Muscle of arm (tissue), 12 donors: ENCODE data around the gene PIK3CB. TPM values are rescaled to one million over a fixed set of nuclear protein-coding genes. Genes with fewer than 3 reads are reported as not detected.
A peak's percentile ranks its signal among the peaks of the same experiment; 100 is the strongest.
"Not testable (repeated sequence)": the region's sequence is repeated elsewhere in the genome, so short reads cannot be mapped to it uniquely, and the experiment has no call there.

Experiments used
- DNase-seq: peaks from one replicate; pipeline ENCODE4 v3.0.0-alpha.2; 2013
- polyA plus RNA-seq, 12 donors: library from polyadenylated mRNA; unstranded; fragments of 120-200 nt; gene quantifications; one replicate each; pipeline ENCODE4 v1.2.1, GENCODE V29; 2013; ENCODE audit not compliant: insufficient read length in 12 of 12

The PIK3CB gene
- polyA plus RNA-seq, 12 donors: 9.6 to 16.9 (median 12.7) TPM; not detected in 1

DNA sequence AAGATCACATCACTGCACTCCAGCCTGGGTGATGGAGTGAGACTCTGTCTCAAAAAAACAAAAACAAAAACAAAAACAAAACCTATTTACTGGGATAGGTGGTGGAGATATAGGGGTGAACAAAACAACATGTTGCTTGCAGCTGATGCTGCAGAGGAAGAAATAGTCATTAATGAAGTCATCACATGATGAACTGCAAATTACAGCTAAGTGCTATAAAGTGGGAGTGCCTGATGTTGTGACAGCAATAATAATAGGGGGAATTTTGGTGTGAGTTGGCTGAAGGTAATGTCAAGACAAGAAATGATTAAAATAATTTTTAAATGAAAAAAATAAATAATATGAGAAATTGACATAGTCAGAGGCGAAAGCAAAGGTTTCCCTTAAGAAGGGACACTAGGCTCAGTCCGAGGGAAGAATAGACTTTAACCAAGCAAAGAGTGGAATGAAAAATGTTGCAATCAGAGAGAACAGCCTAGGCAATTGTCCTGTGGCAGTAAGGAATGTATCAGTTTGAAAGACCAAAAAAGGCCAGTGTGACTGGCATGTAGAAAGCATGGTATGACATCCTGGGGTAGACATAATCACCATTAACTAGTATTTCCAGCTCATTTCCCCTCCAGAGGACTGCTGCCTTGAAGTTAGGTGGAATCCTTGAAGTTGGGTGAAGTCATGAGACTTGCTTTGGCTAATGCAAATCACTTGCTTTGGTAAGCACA, 14.7 kb upstream of the PIK3CB start:
- no peak for DNase-seq

DNA sequence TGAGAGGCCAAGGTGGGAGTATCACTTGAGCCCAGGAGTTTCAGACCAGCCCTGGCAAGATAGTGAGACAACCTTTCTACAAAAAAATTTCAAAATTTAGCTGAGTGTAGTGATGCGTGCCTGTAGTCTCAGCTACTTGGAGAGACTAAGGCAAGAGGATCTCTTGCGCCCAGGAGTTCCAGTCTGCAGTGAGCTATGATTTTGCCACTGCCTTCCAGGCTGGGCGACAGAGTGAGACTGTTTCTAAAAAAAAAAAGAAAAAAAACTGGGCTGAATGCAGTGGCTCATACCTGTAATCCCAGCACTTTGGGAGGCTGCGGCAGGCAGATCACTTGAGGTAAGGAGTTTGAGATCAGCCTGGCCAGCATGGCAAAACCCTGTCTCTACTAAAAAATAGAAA, 14.0 kb upstream of the PIK3CB start:
- no peak for DNase-seq

DNA sequence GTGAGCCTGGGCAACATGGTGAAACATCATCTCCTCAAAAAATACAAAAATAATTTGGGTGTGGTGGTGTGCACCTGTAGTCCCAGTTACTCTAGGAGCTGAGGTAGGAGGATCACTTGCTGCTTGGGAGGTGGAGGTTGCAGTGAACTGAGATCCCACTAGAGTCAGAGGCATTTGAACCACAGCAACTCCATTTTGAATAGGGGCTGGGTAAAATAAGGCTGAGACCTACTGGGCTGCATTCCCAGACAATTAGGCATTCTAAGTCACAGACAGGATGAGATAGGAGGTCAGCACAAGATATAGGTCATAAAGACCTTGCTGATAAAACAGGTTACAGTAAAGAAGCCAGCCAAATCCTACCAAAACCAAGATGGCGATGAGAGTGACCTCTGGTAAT, 12.1 kb upstream of the PIK3CB start:
- DNase-seq: not testable (repeated sequence)

DNA sequence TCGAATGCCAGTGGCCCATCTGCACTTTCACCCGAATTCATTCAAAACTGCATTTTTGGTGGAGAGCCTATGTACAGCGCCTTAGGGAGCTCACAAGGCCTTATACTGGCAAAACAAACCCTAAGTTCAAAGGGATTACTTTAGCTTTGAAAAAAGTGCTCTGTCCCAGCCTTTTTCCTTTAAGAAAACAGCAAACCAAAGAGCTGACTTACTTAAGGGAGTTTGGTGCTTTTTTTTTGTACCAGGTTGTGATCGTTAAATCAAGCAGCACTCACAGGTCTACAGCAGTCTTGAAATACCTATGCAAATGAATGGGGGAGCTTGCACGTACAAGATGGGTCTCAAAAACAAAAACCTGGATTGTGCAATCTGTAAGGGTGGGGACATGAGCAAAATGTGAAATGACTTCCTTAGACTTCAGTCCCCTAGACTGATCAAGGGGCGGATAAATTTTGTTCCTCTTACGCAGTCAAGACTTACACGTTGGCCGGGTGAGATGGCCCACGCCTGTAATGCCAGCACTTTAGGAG, 11.6 kb upstream of the PIK3CB start:
- DNase-seq: no peak

DNA sequence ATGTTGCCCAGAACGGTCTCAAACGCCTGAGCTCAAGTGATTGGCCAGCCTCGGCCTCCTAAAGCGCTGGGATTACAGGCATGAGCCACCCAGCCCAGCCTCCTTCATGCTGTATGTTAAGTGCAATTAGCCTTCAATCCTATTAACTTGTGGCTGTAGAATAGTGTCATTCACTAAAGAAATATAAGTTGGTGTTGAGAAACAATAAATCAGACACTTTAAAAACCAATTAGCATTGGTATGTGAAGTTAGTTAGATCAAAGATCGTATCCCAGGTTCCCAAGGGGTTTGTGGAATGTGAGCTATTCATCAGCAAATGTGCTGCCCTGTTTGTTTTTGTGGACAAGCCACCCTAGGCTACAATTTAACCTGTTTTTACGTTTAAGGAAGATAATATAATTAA, 11.0 kb upstream of the PIK3CB start:
- no peak for DNase-seq

DNA sequence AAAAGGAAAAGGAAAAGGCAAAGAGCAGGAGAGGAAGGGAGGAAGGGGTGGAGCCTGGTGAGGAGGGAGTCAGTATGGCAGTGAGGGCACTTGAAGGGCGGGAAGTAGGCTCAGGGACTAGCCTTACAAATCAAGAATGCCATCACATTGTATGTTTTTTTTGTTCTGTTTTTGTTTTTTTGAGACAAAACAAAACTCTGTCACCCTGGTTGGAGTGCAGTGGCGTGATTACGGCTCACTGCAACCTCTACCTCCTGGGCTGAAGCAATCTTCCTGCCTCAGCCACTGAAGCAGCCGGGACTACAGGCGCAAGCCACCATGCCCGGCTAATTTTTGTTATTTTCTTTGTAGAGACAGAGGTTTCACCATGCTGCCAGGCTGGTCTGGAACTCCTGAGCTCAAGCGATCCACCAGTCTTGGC, 10.5 kb upstream of the PIK3CB start:
- no peak for DNase-seq

DNA sequence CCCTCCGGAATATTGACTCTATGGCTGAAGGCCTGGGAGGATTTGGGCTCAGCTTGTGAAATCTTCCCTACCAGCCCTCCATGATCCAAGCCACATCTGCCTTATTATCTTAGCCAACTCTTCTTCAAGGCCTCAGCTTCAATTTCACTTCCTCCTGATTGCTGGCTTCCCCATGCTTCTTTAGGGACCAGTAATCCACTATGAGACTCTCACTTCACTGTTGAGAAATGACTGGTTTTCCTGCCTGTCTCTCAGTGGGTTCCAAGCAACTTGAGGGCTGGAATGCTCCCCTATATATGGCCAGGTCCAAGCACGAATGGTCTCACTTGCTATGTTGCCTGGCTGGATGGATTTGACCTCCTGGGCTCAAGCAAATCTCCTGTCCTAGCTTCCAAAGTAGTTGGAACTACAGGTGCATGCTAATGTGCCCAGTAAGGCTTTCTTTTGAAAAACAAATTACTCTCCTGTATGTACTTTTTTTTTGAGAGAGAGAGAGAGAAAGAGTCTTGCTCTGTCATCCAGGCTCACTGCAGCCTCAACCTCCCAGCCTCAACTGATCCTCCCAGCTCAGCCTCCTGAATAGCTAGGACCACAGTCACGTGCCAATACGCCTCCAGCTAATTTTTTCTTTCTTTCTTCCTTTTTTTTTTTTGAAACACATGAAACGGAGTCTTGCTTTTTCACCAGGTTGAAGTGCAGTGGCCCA, 7.9 kb upstream of the PIK3CB start:
- no peak for DNase-seq

DNA sequence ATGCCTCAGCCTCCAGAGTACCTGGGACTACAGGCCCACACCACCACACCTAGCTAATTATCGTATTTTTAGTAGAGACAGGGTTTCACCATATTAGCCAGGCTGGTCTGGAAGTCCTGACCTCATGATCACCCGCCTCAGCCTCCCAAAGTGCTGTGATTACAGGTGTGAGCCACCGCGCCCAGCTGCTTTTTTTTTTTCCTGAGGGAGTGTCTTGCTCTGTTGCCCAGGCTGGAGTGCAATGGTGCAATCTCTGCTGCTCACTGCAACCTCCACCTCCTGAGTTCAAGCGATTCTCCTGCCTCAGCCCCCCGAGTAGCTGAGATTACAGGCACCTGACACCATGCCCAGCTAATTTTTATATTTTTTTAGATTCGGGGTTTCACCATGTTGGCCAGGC, 3.7 kb upstream of the PIK3CB start:
- DNase-seq: not testable (repeated sequence)

DNA sequence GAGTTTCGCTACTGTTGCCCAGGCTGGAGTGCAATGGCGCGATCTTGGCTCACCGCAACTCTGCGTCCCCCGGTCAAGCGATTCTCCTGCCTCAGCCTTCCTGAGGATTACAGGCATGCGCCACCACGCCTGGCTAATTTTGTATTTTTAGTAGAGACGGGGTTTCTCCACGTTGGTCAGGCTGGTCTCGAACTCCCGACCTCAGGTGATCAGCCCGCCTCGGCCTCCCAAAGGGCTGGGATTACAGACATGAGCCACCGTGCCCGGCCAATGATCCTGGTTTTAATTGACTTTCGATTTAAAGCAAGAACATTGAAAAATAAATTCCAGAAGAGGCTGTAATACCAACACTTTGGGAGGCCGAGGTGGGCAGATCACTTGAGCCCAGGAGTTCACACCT, 1.1 kb upstream of the PIK3CB start:
- DNase-seq: not testable (repeated sequence)

DNA sequence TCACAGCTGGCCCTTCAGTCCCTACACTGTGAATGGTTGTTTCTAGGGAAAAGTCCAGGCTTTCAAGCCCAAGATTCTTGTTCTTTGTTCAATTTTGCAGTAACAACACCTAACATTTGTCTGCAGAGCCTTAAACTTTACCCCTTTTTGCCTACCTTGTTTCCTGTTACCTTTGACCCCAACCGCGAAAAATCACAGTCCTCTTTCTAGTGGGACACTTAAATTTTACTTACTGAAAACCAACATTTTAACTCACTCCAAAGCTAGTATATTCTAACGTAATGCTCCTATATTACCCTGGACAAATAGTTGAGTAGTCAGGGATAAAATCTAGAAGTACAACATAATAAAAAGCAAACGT, 649 bp upstream of the PIK3CB start:
- no peak for DNase-seq

DNA sequence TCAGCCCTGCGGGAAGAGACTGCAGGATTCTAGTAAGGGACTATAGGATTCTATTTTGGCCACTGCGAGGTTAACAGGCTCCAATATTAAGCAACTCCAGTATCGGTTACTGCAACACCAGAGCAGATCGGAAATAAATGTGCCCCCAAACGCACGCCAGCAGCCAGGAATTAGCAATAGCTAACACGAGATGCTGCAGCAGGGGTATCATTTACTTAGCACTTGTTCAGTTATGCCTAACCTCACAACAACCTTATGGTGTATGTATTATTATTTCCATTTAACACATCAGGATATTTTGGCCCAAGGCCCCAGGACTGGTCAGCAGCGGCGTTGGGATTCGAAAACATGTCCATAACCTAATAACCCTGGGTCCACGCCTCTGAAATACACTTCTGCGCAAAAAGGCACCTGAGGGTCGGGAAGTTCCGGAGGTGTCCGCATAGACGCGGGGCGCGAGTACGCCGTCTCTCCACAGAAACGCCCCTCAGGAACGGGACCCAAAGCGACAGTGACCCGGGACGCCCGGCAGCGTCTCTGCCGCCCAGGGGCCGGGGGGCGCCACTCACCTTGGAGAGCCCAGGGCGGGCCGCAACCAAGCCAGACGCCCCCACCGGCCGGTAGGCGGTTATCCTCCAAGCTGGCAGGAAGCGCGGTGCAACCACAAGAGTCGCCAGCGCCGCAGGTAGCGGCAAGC, 681 bp downstream of the PIK3CB start:
- DNase-seq: peak; percentile 26

DNA sequence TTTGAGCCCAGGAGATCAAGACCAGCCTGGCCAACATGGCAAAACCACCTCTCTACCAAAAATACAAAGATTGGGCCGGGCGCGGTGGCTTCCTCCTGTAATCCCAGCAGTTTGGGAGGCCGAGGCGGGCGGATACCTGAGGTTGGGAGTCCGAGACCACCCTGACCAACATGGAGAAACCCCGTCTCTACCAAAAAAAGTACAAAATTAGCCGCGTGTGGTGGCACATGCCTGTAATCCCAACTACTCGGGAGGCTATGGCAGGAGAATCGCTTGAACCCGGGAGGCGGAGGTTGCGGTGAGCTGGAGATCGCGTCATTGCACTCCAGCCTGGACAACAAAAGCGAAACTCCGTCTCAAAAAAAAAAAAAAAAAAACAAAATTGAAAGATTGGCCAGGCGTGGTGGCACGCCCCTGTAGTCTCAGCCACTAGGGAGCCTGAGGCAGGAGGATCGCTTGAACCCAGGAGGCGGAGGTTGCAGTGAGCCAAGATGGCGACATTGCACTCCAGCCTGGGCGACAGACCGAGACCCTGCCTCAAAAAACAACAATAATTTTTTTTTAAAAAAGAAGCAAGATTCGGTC, 2.2 kb downstream of the PIK3CB start:
- not testable (repeated sequence) for DNase-seq

DNA sequence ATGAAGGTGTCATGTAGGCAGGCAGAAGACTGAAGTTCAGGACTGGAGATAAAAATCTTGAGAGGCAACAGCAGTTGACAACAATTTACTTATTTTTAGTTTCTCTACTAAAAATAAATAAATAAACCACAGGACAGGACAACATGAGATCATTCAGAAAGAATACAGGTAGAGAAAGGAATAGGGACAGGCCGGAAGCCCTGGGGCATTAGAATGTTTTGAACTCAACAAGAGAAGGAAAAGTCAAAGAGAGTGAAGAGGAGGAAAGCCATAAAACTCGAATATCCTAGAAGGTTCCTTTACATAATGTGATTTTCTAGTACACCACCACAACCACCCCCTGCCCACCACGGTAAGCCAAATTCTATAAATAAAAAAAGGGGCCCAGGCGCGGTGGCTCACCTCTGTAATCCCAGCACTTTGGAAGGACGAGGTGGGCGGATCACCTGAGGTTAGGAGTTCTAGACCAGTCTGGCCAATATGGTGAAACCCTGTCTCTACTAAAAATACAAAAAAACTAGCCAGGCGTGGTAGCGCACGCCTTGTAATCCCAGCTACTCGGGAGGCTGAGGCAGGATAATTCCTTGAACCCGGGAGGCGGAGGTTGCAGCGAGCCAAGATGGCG, 4.7 kb downstream of the PIK3CB start:
- no peak for DNase-seq

DNA sequence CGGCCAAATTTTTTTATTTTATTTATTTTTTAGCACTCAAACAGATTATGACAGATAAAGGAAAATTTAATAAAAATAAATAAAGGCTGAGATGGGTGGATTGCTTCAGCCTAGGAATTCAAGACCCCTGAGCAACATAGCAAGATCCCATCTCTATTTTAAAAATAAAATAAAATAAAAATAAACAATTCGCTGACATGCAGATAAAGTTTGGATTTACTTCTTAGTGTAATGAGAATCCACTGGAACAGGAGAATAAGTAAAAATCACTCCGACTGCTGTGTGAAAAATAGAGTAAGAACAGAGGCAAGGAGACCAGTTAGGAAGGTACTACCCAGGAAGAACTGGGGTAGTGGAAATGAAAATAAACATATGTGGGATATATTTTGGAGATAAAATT, 5.6 kb downstream of the PIK3CB start:
- no peak for DNase-seq

DNA sequence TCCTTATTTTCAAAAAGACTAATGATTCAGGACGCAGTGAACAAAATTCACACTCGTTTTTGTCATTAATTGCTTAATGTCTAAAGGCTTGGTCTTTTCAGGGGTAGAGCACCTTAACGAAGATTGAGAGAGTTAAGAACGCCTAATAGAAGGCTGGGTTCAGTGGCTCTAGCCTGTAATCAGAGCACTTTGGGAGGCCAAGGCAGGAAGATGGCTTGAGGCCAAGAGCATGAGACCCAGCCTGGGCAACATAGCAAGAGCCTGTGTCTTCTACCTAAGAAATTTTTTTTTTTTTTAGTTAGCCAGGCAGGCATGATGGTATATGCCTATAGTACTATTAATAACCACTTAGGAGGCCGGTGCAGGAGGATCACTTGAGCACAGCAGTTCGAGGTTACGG, 7.5 kb downstream of the PIK3CB start:
- DNase-seq: no peak

DNA sequence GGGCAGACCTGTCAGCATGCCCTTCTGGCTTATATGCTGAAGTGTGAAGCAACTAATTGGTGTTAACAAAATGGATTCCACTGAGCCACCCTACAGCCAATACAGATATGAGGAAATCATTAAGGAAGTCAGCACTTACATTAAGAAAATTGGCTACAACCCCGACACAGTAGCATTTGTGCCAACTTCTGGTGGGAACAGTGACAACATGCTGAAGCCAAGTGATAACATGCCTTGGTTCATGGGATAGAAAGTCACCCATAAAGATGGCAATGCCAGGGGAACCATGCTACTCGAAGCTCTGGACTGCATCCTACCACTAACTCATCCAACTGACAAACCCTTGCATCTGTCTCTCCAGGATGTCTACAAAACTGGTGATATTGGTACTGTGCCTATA, 9.4 kb downstream of the PIK3CB start:
- no peak for DNase-seq

DNA sequence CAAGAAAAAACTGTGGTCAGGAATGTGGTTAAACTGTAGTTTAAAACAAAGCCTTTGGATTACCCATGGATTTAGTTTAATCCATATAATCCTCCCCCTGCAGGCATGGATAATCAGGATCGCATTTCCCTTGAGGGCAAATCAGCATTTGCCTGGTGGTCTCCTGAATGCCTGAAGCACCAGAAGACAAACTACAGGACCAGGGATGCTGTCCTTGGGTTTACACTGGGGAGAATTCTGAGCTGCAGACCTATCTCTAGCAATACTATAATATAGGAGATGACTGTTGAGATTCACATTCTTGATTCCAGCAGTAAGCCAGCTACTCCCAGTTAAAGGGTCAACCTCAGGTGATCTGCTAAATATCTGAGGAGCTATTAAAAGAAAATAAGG, 10.6 kb downstream of the PIK3CB start:
- DNase-seq: no peak

DNA sequence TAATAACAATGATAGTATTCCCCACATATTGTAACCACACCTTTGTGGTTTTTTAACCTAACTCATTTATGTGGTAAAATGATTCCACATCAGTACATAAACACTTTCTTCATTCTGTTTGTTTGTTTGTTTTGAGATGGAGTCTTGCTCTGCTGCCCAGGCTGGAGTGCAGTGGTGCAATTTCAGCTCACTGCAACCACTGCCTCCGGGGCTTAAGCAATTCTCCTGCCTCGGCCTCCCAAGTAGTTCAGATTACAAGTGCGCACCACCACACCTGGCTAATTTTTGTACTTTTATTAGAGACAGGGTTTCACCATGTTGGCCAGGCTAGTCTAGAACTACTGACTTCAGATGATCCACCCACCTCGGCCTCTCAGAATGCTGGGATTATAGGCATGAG, 14.3 kb downstream of the PIK3CB start:
- DNase-seq: not testable (repeated sequence)

DNA sequence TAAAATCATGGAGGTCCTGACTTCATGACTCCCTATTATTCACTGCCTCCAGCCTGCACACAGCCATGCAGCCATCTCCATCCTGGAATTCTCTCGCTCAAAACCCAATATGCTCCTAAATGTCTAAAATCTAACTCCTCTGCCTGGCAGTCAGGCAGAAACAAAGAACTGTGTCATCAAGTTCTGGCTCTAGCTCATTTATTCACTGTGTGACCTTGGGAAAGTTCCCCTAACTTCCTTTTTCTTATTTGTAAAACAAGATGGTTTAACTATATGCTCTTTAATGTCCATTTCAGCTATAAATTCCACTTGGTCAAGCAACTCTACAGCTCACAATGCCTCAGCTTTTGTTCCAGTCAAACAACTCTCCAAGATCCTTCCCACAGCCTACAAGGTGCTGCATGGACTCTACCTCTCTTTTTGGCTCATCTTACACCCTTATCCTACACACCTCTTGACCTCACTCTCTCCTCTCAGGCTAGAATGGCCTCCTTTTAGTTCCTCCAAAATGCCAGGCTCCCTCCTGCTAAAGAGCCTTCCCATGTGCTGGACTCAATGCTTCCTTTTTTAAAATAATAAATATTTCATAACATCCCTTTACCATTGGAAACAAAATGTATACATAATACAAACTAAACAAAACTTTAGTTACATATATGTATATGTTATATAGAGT, 16.4 kb downstream of the PIK3CB start:
- no peak for DNase-seq

DNA sequence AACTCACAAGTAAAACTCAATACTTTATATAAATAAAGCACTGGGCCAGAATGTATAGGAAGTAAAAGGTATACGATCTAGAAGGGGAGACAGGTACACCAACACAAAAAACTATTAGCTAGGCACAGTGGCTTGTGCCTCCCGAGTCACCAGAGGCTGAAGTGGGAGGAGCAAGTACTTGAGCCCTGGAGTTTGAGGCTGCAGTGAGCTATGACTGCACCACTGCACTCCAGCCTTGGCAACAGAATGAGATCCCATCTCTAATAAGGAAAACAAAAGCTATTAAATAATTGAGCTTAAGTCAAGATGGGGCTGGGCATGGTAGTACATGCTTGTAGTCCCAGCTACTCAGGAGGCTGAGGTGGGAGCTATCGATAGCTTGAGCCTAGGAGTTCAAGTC, 17.0 kb downstream of the PIK3CB start:
- no peak for DNase-seq

DNA sequence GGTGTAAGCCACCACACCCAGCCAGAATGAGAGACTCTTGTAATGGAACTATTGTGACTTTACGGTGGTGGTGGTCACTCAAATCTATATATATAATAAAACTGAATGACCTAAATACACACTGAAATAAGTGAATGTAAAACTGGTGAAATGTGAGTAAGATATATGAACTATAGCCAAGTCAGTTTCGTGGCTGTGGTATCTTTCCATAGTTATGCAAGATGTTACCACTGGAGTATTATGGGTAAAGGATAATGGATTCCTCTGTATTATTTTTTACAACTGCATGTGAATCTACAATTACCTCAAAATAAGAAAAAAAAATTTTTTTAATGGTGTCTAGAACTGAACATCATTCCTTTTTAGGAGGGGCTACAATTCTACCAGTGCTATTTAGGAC, 21.9 kb downstream of the PIK3CB start:
- DNase-seq: no peak
